Mammary epithelial cell (primary cell): ENCODE measurements around the gene PPM1B.

Experiments
- EZH2 ChIP-seq: IDR thresholded peaks from 2 replicates; pipeline ENCODE4 v1.6.1; 2012; ENCODE audit warnings: low read length, inconsistent platforms, borderline replicate concordance
- TF ChIP-seq, protein P1 (sequence below), 2 donors: IDR thresholded peaks in 1 of 2; conservative IDR thresholded peaks in 1 of 2; 2 replicates each; pipeline ENCODE4 v1.5.1; 2011 to 2012; ENCODE audit warnings: inconsistent platforms in 2 of 2, low read length in 2 of 2, mild to moderate bottlenecking in 2 of 2, control low read depth in 1 of 2, low read depth in 1 of 2; ENCODE audit not compliant: insufficient read depth in 1 of 2; ENCODE audit errors: extremely low read depth in 1 of 2

- TF ChIP-seq, protein P1, sequence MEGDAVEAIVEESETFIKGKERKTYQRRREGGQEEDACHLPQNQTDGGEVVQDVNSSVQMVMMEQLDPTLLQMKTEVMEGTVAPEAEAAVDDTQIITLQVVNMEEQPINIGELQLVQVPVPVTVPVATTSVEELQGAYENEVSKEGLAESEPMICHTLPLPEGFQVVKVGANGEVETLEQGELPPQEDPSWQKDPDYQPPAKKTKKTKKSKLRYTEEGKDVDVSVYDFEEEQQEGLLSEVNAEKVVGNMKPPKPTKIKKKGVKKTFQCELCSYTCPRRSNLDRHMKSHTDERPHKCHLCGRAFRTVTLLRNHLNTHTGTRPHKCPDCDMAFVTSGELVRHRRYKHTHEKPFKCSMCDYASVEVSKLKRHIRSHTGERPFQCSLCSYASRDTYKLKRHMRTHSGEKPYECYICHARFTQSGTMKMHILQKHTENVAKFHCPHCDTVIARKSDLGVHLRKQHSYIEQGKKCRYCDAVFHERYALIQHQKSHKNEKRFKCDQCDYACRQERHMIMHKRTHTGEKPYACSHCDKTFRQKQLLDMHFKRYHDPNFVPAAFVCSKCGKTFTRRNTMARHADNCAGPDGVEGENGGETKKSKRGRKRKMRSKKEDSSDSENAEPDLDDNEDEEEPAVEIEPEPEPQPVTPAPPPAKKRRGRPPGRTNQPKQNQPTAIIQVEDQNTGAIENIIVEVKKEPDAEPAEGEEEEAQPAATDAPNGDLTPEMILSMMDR (conservative IDR thresholded peaks at IDR 0.05 in 1 of 2, IDR thresholded peaks at IDR 0.05 in 1 of 2; ENCODE audit: extremely low read depth in 1 of 2, insufficient read depth in 1 of 2, low read depth in 1 of 2, low read length in 2 of 2): no peak
- TF ChIP-seq EZH2: no peak
Measured at GRCh38 chr2:44142306-44142705, 26.4 kb upstream of the PPM1B start.
